Stimulated activated CD8-positive, alpha-beta memory T cell treated with anti-CD3 and anti-CD28 coated beads, Interleukin-4, amount 100 ng/mL, for 4 hours (primary cell): ENCODE results near the gene MAK.
"Not testable (repeated sequence)": the region's sequence is repeated elsewhere in the genome, so short reads cannot be mapped to it uniquely, and the experiment has no call there.

Experiments used
- DNase-seq, 2 donors: peaks; one replicate each; pipeline ENCODE4 v3.0.0-alpha.2; 2020; ENCODE audit warnings: low read depth in 2 of 2, low spot score in 1 of 2

The MAK gene

DNA sequence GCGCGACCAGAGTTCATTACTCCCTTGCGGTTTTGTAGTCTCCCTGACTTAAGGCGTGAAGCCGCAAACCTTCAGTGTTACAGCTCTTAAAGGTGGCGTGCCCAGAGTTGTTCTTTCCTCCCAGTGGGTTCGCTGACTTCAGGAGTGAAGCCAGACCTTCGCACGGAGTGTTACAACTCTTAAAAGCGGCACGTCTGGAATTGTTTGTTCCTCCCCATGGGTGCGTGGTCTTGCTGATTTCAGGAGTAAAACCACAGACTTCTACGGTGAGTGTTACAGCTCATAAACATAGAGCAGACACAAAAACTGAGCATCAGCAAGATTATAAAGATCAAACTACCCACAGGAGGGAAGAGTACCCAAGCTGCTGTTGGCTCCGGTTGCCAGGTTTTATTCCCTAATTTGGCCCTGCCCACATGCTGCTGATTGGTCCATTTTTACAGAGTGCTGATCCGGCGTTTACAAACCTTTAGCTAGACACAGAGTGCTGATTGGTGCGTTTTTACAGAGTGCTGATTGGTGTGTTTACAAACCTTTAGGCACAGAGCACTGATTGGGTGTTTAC lies 105.1 kb downstream of the MAK start:
- peak in 1 of 2 donors; percentile 18 for DNase-seq

DNA sequence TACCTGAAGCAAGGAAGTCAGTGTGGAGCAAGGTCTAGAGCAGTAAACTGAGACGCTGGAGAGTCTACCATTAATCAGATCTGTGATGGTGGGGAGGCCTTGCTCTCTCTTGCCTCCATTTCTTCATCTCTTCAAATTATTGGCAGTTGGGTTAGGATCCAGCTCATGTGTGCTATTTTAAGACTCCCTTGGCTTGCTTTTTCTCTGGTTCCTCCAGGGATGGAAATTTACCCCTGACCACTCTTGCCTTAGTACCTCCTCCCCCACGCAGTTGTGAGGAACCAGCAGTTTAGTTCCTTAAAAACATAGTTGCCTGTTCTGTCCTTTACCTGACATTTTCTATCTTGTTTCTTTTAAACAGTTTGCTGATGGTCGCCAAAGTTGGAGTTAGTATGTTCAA lies 108.1 kb downstream of the MAK start:
- no peak for DNase-seq

DNA sequence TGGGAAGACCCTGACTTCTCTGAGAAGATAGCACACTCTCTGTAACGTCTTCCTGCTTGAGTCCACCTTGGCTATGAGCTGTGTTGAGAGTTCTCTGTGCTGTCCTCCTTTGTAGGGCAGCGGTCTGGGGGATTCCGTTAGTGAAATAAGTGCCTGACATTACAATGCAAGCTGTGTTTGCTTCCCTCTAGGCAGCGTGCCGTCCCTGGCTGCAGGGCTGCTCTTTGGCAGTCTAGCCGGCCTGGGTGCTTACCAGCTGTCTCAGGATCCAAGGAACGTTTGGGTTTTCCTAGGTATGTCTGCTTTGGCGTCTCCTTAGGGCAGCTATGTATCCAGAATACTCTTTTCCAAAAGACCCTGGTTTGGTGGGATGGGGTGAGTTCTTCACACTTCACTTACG lies 112.6 kb downstream of the MAK start:
- DNase-seq: no peak

DNA sequence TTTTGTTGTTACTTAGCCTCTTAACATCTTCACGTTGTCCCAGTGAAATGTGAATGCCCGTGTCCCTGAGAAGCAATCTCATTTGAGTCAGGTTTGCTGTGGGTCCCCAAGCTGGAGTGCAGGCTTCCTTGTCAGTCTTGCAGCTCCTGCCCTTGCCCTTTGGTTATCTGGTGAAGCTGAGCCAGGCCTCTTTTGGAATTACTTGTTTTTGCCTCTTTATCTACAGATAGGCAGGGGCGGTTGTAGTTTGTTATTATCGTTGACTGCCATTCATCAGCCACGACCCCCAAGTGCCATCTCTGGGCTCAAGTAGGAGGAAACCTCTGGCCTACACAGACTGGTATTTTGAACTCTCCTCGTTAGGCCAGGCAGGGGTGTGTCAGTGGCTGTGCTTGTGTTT lies 113.3 kb downstream of the MAK start:
- no peak for DNase-seq

DNA sequence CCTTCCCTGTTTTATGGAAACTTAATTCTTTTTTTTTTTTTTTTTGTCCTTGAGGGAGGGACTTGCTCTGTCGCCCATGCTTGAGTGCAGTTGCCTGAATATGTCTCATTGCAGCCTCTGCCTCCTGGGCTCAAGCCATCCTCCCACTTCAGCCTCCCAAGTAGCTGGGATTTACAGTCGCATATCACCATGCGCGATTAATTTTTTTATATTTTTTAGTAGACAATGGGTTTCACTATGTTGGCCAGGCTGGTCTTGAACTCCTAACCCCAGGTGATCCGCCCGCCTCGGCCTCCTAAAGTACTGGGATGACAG lies 114.8 kb downstream of the MAK start:
- no peak for DNase-seq

GRCh38 chr6:10722820-10723566 lies 115.3 kb downstream of the MAK start, which contains the start of gene TMEM14C:
Gene TMEM14C (plus strand): TSS chr6:10723070. CDS start chr6:10724614, 1,544 bp downstream.
- DNase-seq: peak; percentile 52 to 75

- DNase-seq: no peak
Measured at GRCh38 chr6:10722570-10722819, 115.8 kb downstream of the MAK start.

DNA sequence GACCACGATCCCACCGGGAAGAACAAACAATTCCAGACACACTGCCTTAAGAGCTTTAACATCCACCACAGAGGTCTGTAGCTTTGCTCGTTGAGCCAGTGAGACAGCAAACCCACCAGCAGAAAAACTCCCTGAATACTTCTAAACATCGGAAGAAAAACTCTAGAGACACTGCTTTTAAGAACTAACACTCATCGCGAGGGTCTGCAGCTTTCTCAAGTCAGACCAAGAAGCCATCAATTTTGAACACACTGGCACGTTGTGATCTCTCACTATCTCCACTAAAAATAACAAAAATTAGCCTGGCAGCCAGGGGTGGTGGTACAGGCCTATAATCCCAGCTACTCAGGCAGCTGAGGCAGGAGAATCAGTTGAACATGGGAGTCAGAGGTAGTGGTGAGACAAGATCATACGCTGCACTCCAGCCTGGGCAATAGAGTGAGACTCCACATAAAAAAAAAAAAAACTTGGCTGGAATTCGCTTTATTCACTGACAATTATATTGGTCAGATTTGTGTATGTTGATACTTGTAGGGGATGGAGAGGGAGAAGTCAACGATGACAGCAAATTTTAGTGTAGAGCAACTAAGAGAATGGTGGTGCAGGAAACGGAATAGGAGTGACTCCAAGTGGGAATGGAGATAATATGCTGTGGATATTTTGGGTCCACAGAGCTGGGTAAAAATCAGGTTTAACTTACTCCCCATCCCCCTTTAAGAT lies 116.3 kb downstream of the MAK start:
- no peak for DNase-seq

GRCh38 chr6:10720960-10721849 lies 117.1 kb downstream of the MAK start:
- DNase-seq: not testable (repeated sequence)

- DNase-seq: peak in 1 of 2 donors; percentile 38
Measured at GRCh38 chr6:10720265-10720959, 117.9 kb downstream of the MAK start.

GRCh38 chr6:10719964-10720264 lies 118.4 kb downstream of the MAK start:
- no peak for DNase-seq

- DNase-seq: no peak
Measured at GRCh38 chr6:10719296-10719963, 118.9 kb downstream of the MAK start.

DNA sequence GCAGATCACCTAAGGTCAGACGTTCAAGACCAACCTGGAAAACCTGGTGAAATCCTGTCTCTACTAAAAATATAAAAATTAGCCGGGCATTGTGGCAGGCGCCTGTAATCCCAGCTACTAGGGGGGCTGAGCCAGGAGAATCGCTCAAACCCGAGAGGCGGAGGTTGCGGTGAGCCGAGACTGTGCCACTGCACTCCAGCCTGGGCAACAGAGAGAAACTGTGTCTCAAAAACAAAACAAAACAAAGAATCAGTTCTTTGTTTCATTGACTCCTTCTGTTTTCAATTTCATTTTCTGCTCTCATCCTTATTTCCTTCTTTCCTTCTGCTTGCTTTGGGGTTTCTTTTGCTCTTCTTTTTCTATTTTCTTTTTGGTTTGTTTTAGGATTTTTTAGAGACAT lies 124.4 kb downstream of the MAK start:
- DNase-seq: no peak
